G401.6 (cell line): ENCODE results near the gene DUXB.

Experiments
- FAIRE-seq: peaks from 2 replicates; lab custom pipeline; 2012; peaks lifted over from hg19 to GRCh38; lab: Jason Lieb, UNC

DUXB gene

DNA sequence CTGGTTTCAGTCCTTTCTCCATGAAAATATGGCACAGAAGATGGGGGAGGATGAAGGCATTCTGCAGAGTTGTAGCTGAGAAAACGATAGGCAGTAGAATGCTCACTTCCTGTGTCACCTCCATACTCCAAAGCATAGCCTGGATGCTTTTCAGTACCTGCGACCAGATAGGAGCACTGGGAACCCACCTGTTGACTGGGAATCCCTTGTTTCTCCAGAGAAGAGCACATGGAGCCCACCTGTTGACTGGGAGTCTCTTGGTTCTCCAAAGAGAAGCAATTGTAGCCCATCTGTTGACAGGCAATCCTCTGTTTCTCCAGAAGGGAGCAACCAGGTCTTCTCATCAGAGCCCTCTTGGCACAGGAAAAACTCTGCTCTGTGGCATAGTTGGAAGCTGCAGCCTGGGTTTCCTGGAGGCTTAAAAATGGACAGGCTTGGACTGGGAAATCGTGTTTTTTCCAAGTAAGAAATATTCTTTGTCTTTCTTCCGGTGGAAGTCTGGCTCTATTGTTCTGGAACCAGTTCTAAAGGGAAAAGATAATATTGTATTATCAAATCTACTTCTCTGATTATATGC lies 40.4 kb downstream of the DUXB start:
- no peak for FAIRE-seq

DNA sequence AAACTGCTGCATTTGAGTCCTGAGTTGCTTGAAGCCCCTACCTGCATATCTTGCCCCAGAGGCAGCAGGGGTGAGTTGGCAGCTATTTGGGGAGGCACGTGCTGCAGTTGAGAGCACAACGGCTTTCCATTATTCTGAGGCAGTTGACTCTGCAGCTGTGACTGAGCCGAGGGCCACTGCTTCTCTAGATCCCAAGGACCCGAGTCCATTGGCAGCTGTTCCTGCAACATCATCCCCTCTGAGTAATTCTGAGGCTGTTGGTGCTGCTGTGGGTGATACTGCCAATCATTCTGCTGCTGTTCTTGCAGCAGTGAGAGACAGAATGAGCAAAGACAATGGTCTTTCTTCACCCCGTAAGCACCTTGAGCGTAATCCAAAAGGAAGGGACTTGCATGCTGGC lies 40.9 kb downstream of the DUXB start:
- FAIRE-seq: no peak

GRCh38 chr16:75658175-75658574 lies 43.1 kb downstream of the DUXB start:
- no peak for FAIRE-seq

DNA sequence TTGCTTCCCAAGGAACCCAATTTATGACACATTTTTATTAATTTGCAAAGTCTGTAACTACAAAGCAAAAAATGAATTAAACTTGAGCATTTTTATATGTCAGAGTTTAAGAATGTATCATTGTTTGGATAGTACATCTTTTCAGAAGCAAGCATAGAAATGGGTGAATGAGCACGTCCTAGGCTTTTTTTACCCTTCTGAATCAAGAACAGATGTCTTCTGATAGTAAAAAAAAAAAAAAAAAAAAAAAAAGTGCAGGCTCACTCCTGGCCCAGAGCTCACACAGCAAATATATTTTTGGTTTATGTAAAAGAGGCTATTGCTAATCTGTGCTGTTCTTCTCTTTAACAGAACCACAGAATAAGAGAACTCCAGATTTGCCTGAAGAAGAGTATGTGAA lies 47.3 kb downstream of the DUXB start:
- FAIRE-seq: no peak

DNA sequence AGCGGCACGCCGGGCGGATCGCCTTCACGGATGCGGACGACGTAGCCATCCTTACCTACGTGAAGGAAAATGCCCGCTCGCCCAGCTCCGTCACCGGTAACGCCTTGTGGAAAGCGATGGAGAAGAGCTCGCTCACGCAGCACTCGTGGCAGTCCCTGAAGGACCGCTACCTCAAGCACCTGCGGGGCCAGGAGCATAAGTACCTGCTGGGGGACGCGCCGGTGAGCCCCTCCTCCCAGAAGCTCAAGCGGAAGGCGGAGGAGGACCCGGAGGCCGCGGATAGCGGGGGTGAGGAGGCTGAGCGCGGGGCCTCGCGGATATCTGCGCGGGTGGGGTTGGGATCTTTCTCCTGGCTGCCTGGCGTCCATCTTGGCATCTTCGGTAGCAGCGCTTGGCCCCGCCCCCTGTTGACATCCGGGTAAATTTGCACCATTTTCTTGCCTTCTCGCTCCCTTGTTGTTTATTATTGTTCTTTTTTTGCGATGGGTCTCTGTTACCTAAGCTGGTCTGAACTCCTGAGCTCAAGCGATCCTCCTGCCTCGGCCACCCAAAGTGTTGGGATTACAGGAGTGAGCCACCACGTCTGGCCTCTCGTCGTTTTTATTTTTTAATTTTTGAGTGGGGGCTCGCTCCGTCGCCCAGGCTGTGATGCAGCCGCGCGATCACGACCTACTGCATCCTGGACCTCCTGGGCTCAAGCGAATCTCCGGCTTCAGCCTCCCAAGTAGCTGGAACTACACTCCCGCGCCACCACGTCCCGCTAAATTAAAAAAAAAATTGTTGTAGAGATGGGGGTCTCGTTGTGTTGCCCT lies 52.8 kb downstream of the DUXB start:
- FAIRE-seq: no peak

- peak; percentile 94 for FAIRE-seq
Measured at GRCh38 chr16:75647492-75648264, 53.6 kb downstream of the DUXB start, which contains the start of the genes KARS1 and TERF2IP. Gene KARS1 (minus strand): TSS chr16:75647665. CDS start chr16:75647639, 26 bp downstream. Gene TERF2IP (plus strand): TSS chr16:75647773. CDS start chr16:75647883, 110 bp downstream.

- no peak for FAIRE-seq
Measured at GRCh38 chr16:75647112-75647491, 54.2 kb downstream of the DUXB start.

DNA sequence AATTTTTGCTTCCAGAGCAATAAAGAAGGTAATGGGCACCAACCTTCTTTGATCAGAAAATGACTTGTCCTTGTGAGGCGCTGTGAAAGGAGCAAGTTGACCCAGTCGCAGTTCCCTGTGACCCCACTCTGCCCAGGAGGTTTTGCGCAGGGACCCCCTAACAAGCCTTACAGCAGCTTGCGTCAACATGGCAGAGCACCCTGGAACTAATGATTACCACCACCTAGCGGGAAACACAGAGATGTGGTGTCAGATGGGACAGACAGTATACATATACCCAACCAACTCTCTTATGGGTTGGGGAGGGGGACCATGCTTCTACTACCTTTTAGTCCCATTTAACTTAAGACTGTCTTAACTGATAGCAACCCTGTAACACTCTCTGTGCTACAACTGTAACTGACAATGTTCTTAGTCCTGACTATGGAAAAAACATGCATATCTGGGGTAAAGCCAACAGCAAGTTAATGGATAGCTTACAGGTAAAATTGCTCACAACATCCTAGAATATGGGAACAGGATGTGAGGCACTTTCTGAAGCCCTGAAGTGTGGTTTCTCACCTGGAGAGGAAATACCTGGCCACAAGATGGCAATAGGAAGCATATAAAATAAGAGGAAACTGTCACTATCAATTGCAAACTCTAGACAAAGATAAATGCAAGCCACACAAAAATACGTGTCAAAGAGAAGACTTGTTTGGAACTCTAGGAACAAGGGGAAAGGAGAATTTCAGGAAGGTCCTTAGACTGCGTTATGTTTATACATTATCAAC lies 56.8 kb downstream of the DUXB start:
- no peak for FAIRE-seq
